Suprapubic skin (tissue), 3 donors: ENCODE results near the gene PEAR1.

ENCODE experiments used
- POLR2A ChIP-seq, 2 donors: fragments of 450-650 bp; IDR thresholded peaks; one replicate each; pipeline ENCODE4 v1.6.1; 2017; ENCODE audit warnings: antibody characterized with exemption in 2 of 2, mild to moderate bottlenecking in 2 of 2, moderate library complexity in 2 of 2
- TF ChIP-seq, protein P1 (sequence below), 2 donors: fragments of 200-600 bp in 1 of 2; fragments of 450-650 bp in 1 of 2; sonication (generic) in 1 of 2; IDR thresholded peaks; one replicate each; pipeline ENCODE4 v1.5.1; 2016 to 2019; ENCODE audit warnings: antibody characterized with exemption in 2 of 2, mild to moderate bottlenecking in 1 of 2, moderate library complexity in 1 of 2

DNA sequence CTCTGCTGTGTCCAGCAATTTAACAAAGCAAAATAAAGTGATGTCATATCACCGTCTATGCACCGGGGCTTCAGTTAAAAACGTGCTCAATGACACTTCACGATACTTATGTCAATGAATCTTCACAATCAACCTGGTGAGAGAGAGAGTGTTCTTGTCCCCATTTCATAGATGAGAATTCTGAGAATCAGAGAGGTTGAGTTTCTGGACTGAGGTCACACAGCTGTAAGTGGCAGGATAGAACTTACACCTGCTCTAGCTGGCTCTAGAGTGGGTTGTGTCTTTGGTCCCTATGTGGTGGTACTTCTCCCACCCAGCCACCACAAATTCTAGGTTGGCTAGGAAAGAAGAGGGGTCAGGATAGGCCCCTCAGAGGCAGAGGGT, 27.7 kb upstream of the PEAR1 start:
- TF ChIP-seq, protein P1, sequence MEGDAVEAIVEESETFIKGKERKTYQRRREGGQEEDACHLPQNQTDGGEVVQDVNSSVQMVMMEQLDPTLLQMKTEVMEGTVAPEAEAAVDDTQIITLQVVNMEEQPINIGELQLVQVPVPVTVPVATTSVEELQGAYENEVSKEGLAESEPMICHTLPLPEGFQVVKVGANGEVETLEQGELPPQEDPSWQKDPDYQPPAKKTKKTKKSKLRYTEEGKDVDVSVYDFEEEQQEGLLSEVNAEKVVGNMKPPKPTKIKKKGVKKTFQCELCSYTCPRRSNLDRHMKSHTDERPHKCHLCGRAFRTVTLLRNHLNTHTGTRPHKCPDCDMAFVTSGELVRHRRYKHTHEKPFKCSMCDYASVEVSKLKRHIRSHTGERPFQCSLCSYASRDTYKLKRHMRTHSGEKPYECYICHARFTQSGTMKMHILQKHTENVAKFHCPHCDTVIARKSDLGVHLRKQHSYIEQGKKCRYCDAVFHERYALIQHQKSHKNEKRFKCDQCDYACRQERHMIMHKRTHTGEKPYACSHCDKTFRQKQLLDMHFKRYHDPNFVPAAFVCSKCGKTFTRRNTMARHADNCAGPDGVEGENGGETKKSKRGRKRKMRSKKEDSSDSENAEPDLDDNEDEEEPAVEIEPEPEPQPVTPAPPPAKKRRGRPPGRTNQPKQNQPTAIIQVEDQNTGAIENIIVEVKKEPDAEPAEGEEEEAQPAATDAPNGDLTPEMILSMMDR (IDR thresholded peaks at IDR 0.05): no peak
- no peak for TF ChIP-seq POLR2A (IDR thresholded peaks at IDR 0.05)
